ENCODE data around the gene KCNK2.

KCNK2 gene

DNA sequence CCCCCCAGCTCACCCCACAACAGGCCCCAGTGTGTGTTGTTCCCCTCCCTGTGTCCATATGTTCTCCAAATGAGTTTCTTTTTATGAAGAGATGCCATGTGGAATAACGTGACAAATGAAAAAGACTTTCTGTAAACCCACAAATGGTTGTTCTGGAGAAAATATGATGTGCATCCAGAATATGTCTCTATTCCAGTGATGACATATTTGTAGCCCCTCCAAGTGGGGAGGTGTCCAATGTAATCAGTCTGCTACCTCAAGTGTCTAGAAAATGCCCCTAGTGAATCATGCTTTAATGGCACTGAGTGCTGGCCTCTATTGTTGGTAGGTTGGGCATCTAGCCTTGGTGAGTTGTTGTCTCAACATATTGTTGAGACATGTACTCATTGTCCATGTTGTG is 179.6 kb downstream of the KCNK2 start:
- no peak for DNase-seq

GRCh38 chr1:215263636-215264035 is 181.1 kb downstream of the KCNK2 start:
- no peak for DNase-seq

DNA sequence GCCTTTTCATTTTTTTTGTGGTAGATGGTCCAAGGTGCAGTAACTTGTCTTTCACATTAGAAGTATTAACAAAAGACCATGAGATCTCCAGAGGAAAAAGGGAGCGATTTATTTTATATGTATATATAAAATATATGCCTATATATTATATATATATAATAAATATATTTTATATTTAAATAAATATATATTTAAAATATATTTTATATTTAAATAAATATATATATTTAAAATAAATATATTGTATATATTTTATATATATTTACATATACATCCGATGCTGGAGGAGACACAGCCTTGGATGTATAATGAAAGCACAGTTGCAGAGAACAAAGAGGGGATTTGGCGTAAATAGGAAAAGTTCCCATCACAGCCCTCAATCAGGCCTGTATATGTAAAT is 182.1 kb downstream of the KCNK2 start:
- no peak for DNase-seq

GRCh38 chr1:215267495-215267894 is 185.0 kb downstream of the KCNK2 start:
- no peak for DNase-seq

DNA sequence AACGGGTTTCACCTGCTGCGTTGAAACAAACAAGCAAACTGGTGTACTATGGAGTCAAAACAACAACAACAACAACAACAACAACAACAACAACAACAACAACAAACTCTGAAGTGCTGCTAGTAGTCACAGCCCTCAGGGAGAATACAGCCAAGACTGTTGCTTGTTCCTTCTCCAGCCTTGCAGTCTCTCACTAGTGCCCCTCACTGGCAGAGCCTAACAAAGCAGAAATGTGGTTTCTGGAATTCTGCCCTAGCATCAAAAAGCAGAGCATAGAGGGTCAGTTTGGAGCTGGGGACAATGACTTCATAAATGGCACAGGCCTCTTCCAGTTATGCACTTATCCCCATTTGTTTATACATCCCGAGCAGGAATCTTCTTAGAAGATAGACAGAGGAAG is 187.4 kb downstream of the KCNK2 start:
- no peak for DNase-seq

- no peak for DNase-seq
Measured at GRCh38 chr1:215273838-215274516, 191.4 kb downstream of the KCNK2 start.

DNA sequence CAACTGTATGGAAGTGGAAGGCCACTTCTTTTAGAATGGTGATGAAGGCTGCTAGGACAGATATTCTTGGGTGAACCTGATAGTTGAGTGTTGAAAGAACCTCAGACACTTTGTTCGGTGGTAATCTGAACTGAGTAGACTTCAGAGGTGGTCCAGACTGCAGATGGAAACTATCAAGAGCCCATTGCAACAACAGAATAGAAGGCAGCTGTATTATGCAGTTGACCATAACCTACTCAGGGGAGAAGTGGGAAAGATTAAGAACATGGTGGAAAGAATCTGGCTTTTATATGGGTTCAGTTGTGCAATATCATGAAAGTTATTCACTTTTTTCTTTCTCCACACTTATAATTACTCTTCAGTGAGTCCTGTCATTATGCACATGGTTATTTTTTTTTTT is 194.0 kb downstream of the KCNK2 start:
- no peak for DNase-seq

DNA sequence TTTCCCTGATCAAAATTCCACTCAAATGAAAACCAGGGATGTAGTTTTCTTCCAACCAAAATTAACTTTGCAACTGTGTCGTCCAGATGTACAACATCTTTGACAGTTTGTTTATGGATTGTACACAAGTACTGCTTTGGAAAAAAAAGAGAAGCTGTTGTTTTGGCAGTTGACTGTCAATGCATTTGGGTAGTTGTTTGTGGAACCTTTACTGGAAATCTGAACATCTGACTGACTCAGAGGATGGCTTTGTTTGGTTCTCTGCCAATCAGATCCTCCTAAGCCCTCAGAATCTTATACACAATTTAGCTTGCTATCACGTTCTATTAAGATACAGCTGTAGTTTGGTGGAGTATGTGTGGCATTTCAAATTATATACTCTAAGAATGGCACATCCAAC is 195.0 kb downstream of the KCNK2 start:
- no peak for DNase-seq

DNA sequence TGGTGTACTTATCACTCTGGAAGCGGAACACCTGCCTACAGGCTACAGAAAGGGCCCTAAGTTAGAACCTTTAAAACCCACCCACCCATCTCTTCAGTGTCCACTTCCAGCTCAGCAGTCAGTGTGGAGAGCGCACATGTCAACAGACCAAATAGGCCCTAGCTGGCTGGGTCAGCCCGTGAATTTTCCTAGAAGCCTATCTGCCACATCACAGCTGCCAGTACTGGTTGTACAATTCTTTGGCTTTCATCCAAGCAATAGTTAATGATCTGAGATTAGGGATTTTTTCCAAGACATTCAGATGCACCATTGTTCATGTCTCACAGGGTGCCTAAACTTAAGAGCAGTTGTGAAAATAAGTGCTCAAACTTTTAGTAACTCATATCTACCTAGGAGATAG is 197.1 kb downstream of the KCNK2 start:
- no peak for DNase-seq

GRCh38 chr1:215282557-215282956 is 200.0 kb downstream of the KCNK2 start:
- no peak for DNase-seq

GRCh38 chr1:215285013-215285800 is 202.7 kb downstream of the KCNK2 start:
- no peak for DNase-seq

Measured in NCI-H1930 (cell line).